Measurements from ENCODE around the gene GAL.
A peak's percentile ranks its signal among the peaks of the same experiment; 100 is the strongest.

DNA sequence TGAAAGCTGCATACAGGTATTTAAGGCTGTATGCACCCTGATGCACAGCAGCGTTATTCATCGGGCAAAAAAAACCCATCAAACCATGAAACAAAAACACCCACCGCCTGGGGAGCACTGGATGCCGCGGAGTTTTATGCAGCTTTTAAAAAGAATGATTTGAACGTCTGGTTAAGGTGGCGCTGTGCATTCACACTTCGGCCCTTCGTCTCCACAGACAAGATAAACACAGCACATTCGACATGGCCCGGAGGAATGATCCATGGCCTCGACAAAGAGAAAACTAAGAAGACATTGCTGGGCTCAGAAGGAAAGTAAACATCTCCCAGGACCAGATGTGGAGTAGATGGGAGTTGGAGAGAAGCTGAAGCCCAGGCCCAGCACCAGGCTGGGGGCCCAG, 40.8 kb upstream of the GAL start:
- no peak for TF ChIP-seq EZH2 (IDR thresholded peaks at IDR 0.05; ENCODE audit: borderline replicate concordance, low read depth, low read length, poor library complexity, severe bottlenecking)
- TF ChIP-seq CTCF (conservative IDR thresholded peaks at IDR 0.05; ENCODE audit: low read depth, low read length): peak; percentile 53

Data from A673 (cell line).